HG02943 (cell line): ENCODE measurements around the gene IL17B.
"Not testable (repeated sequence)": the region's sequence is repeated elsewhere in the genome, so short reads cannot be mapped to it uniquely, and the experiment has no call there.

Source experiments
- ATAC-seq: cut with Tn5 transposase; IDR thresholded peaks from one replicate; pipeline ENCODE4 v1.9.1; 2021; ENCODE audit warnings: mild to moderate bottlenecking, low read depth, moderate library complexity; ENCODE audit not compliant: unreplicated experiment

IL17B gene

DNA sequence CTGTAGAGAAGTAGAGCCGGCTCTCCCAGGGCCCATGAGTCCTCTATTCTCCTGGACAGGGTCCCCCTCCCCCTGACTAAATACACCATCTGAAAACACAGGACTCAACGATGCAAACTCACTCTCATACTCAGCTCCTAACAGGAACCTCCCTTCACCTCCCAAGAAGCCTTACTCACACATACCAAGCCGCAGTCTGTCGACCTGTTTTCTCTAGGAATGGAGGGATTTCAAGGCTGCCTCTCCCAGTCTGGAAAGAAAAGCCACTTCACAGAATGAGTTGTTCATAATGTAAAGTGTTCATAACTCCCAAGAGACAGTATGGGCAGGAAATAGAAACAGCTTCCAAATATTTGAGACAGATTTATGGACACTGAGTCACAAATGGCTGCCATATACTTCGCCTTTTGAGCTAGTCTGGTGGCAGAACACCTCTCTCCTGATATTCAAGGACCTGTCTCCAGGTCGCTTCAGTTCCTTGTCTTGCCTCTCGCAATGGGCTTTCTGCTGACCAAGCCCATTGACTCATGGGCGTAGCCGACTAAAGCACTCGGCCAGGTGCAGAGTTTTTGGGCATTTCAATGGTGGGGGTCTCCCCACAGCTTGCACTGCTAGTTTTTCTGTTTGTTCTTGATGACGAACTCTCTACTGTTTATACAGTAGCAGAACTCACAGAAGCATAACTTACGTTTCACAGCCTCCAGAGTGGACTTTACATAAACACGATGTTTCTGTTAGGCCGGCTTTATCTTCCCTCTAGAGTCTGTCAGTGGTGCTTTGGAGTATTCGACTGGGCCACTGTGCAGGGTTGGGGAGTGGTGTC, 25.0 kb upstream of the IL17B start:
- ATAC-seq, result no peak

DNA sequence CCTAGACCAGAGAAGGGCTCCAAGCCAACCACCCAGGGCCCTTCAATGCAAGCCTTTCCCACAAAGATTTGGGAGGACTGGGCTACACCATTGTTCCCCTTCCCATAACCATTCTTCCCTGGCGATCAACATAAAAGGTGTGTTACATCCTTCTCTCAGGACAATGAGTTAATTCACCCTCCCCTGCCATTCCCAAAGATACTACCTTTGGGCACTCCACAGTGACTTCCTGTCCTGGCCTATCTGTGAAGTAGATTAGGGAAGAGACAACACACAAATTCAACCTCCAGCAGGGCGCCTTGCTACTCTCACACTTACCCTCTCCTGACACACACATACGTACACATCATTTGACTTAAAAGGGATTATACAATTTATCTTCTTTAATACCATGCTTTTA, 23.2 kb upstream of the IL17B start:
- no peak for ATAC-seq

DNA sequence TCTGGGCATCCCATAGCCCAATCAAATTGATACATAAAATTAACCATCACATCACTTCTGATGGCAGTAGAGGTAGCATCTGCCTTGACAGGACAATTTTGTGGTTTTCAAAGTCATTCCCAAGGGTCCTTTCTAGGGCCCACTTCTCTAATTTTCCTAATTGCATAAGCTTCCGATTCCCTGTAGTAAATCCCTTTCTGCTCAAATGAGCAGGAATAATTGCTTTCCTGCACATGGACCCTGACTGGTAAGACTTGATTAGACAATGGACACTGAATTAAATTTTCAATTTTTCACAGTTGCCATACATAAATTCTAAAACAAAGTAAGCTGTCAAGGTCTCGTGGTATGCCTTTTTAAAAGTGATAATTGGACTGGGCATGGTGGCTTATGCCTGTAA, 22.0 kb upstream of the IL17B start:
- no peak for ATAC-seq

DNA sequence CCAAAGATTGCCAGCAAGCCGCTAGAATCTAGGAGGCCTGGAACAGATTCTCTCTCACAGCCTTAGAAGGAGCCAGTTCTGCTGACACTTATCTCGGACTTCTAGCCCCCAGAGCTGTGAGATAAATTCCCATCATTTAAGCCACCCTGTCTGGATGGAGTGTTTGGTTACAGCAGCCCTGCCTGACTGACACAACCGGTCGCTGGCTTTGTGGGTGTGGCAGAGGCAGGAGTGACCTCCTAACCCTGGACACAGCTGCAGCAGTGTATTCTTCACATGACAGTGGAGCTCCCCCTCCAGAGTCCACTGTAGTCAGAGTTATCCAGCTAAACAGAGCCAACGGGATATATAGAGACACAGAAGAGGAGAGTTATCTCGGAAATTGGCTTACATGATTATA, 21.2 kb upstream of the IL17B start:
- ATAC-seq, result no peak

DNA sequence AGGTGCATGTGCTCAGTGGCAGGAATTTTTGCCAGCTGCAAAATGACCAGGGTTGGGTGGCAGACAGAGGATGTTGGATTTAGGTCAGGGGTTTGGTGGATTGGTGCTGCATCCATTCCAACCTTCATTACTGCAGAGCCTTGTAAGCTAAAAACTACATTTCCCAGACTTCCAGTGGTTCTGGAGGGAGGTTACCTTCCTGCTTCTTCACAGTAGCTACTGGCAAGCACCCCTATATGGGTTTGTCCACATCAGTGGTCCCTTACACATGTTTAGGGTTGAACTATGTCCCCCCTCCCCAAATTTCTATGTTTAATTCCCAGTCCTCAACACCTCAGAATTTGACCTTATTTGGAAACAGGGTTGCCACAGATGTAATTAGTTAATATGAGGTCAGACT, 20.7 kb upstream of the IL17B start:
- no peak for ATAC-seq

DNA sequence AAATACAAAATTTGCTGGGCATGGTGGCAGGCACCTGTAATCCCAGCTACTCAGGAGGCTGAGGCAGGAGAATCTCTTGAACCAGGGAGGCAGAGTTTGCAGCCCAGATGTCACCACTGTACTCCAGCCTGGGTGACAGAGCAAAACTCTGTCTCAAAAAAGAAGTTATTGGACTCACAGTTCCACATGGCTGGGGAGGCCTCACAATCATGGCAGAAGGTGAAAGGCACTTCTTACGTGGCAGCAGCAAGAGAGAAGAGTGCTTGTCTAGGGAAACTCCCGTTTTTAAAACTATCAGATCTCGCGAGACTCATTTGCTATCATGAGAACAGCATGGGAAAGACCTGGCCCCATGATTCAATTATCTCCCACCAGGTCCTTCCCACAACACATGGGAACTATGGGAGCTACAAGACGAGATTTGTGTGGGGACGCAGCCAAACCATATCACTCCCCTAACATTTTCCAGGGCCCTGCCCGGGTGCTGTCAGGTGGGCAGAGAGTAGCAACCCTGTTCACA, 19.7 kb upstream of the IL17B start:
- not testable (repeated sequence) for ATAC-seq

DNA sequence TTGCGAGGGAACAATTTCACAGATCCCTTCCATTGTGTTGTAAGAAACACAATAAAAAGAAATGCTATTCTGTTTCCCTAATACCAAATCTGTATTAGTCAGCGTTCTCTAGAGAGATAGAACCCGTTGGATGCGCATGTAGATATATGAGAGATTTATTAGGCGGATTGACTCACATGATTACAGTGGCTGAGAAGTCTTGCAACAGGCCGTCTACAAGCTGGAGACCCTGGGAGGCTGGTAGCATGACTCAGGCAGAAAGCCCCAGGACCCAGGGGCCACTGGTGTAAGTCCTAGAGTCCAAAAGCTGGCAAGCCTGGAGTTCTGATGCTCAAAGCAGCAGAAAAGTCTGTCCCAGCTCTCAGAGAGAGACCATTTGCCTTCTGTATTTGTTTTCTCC, 18.4 kb upstream of the IL17B start:
- no peak for ATAC-seq

DNA sequence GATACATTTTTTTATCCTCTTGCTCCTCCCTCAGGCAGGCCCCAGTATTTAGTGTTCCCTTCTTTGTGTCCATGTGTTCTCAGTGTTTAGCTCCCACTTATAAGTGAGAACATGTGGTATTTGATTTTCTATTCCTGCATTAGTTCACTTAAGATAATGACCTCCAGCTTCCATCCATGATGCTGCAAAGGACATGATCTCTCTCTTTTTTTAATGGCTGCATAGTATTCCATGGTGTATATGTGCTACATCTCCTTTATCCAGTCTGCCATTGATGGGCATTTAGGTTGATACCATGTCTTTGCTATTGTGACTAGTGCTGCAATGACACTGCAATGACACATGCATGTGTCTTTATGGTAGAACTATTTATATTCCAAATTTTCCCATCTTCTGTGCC, 15.9 kb upstream of the IL17B start:
- not testable (repeated sequence) for ATAC-seq

DNA sequence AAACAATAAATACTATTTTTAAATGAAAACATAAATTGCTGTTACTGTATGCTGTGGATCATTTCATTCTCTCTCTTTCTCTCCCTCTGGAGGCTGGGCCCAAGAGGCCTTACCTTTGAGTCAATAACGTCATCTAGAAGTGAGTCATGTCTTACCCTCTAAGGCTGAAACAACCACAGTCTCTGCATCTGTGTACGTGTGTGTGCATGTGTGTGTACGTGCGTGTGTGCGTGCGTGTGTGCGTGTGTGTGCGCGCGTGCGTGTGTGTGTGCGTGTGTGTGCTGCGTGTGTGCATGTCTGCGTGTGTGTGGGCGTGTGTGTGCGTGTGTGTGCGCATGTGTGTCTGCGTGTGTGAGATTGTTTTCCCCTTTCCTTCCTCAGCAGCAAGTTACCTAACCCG, 13.6 kb upstream of the IL17B start:
- ATAC-seq, result no peak

DNA sequence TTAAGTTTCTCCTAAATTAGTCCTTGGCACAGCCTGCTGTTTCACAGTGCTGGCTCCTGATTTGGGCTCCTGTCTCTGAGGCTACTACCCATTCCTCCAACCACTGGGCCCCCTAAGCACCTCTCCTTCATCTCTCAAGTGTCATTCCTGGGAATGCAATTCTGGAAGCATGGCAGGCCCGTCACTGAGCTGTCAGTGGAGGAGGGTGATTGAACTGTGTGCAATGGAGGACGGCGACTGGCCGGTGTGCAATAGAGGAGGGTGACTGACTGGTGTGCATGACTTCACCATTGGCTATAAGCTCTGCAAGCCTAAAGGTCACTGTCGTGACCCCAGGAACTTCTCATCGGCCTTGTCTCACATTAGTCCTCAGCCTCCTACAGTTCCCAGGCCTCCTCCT, 12.4 kb upstream of the IL17B start:
- ATAC-seq, result no peak

DNA sequence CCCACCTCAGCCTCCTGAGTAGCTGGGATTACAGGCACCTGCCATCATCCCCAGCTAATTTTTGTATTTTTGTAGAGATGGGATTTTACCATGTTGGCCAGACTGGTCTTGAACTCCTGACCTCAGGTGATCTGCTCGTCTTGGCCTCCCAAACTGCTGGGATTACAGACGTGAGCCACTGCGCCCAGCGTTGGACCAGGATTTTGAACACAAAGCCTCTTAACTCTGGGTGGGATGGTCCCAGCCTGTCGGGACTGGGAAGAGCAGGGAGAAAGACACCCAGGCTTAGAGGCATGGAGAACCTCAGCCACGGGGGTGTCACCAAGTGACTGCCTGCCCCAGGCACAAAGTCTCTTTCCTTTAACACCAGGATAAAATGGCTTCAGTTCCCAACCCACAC, 12.0 kb upstream of the IL17B start:
- ATAC-seq, result not testable (repeated sequence)

DNA sequence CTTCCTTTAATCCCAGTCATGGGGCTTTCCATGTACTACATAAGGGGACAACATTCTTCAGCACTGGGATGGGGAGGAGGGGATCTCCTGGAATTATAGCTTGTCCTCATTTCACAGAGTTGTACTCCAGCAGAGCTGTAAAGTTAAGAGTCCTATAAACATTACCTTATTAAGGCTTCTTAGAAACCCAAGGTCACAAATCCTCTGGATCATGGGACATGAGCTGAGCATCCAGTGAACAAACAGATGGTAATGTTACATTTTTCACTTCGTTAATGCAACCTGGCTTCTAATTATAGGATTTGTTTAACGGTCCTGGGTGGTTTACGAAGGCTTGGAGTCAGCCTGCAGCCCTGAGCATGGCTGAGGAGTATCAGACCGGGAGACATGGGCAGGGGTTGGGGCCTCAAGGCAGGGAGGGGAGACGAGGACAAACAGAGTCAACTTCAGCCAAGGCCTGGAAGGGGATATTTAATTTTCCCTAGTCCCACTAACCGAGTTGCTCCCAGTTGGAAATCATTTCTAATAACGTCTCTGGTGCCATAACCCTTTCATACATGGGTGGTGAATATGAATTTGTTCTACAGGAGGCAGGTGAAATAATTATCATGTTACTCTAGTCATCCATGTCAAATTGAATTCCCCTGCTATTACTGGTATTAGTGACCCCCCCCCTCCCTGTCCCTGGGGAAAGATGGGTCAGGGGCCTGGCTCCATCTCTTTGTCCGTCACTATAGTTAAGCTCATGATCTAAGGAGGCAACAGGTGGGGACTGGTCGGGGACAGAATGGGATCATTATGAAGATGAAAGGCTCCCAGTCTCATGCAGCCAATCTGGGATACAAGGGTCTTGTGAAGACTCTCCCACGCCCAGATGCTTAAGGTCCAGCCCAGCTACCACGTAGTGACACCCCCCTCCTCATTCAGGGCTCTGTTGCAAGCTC, 10.7 kb upstream of the IL17B start:
- ATAC-seq, result no peak

DNA sequence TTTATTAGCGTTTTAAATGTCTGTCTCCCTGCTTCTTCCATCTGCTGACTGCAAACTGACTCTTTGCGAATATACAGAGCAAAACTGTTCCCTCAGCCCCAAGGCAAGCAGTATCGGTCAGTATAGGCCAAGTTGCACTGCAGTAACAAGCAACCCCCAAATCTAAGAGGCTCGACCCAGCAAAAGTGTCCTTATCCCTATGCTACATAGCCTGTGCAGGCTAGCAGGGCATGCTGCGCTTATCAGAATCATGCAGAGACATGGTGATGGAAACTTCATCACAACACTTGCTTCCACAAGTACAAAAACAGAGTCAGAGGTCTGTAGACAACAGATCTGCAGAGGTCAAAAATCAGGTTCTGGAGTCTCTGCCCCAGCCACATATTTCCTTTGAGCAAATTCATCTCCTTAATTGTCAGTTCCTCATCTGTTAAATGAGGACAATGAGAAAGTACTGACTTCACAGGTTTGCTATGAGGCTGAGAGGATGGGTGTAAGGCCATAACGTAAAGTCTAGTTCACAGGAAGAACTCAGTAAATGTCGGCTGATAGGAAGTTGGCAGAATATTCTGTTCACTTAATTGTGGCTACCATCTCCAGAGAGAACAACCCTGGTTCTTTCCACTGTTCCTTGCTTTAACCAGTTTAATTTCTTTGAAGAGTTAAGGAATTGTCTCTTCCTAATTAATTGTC, 9.6 kb upstream of the IL17B start:
- ATAC-seq, result no peak

DNA sequence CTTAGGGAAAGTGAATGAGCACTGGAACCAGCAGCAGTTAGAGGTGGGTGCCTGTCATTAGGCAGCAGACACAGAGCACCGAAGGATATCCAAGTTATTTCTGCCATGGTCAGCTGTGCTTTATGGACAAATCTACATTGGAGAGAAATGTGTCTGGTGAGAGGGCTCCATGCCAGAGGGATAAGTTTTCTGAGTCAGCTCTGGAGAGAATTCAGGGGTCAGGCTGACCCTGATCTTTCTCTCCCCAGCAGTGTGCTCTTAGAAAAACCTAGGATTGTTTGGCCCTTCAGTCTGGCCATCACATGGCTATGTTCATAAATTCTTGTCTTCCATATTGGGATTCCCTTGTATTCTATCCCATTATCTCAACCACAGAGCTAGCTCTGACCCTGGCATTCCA, 8.9 kb upstream of the IL17B start:
- ATAC-seq, result no peak

DNA sequence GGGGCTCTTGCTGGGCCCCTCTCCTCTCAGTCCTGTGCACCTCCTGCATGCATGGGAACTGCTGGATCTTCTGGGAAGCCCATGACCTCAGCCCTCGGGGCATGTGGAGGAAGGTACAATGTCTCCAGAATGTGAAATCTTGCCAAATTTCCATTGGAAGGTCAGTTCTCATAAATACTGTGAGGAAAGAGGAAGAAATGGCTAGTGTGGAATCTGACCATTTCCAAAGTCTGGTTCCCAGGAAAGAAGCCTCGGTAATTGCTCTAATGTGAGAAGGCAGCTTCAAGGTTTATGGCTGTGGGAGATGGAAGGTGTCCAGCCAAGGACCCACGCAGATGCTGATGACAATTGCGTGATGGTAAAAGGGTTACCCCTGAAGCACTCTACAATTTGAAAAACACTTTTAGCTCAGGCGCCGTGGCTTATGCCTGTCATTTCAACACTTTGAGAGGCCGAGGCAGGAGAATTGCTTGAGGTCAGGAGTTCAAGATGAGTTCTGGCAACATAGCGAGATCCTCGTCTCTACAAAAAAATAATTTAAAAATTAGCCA, 8.1 kb upstream of the IL17B start:
- ATAC-seq, result no peak

DNA sequence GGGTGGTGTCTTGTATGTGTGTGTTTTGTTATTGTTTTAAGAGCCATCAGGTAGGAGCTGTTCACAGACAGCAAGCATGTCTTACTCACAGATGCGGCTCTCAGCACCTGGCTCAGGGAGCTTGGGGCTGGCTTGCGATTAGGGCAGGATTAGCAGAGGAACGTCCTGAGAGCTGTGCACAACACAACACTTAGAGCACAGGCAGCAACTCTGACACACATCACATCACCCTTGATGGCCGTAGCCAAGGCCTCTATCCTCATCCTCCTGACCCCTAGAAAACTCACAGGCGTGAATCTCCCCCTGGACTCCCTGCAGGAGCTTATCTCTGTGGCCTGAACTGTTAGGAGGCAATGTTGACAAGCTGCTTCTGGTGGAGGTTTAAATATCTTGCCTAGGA, 7.1 kb upstream of the IL17B start:
- ATAC-seq, result no peak

DNA sequence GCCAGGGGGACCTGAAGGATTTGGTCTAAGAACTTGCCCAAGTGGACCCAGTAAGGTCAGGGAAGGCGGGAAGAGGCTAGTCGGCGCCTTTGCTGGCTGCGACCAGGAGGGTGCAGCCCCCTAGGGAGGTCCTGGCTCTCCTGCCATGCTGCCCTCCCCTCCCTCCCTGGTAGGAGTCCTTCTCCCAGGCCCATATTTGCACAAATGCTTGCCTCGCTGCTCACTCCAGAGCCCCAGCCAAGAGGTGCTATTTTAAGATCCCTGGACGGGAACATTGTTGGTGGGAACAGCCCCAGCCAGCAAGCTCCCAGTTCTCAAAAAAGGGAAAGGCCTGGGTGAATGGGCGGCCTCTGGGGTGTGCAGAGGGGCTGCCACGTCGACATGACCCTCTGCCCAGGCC, 4.3 kb upstream of the IL17B start:
- ATAC-seq, result no peak

DNA sequence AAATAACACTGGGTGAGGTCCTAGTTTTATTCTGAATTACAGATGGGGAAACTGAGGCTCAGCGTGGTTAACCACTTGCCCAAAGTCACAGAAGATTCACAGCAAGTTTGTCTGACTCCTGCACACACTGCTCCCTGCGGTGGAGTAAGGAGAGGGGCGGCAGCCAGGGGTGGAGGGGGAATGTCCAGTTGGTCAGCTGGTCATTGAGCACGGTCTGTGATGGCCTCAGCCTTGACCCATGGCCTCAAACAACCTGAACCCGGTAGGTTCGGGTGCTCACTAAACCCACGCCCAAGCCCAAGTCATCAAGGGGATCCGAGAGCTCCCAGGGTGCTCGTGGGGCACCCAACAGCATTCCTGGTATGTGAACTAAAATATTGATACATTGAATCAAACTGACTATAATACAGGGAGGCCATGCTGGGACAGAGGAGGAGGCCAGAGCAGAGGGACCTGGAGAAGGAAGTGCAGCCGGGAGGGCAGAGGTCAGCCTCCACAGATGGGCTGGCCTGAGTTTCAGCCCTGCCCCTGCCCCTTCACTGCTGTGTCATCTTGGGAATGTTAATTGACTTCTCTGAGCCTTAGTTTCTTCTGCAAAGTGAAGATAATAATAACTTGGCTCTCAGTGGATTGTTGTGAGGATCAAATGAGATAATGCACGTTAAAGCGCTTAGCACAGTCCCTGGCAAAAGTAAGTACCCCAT, 3.6 kb upstream of the IL17B start:
- no peak for ATAC-seq

DNA sequence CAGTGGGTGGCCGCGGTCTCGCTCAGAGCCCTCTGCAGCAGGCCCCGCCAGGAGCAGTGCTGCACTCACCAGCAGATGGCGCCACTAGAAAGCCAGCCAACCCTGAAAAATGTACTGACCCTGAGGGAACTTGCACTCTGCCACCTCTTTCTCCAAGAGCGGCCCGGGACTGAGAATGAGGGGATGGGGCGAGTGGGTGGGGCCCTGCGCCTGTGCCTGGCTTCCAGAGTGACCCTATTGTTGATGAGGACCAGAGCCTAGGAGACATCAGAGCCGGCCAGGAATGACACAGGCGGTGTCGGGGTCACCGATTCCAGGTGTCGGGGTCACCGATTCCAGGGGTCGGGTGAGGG, 2.9 kb upstream of the IL17B start:
- ATAC-seq, result peak; percentile 69
